Endodermal cell (in vitro differentiated cells): ENCODE data around the gene BAIAP2. TPM values are rescaled to one million over a fixed set of nuclear protein-coding genes. Genes with fewer than 3 reads are reported as not detected.

Source experiments
- DNase-seq: peaks from one replicate; pipeline ENCODE4 v3.0.0-alpha.2; 2017
- H3K27ac ChIP-seq: 2 replicates; pipeline ENCODE4 v1.5.1; 2013; ENCODE audit warnings: mild to moderate bottlenecking, low read depth, low read length, moderate library complexity
- H3K27me3 ChIP-seq: 2 replicates; pipeline ENCODE4 v1.6.1; 2013; ENCODE audit warnings: mild to moderate bottlenecking, low read length, moderate library complexity; ENCODE audit not compliant: insufficient read depth, control insufficient read depth, poor library complexity, severe bottlenecking
- H3K36me3 ChIP-seq: 2 replicates; pipeline ENCODE4 v1.7.0; 2013; ENCODE audit warnings: mild to moderate bottlenecking, low read length, moderate library complexity; ENCODE audit not compliant: control insufficient read depth, insufficient read depth
- H3K4me1 ChIP-seq: one replicate; pipeline ENCODE4 v1.7.0; 2013; ENCODE audit warnings: low read length; ENCODE audit not compliant: control insufficient read depth, insufficient read depth
- H3K4me3 ChIP-seq: 2 replicates; pipeline ENCODE4 v1.5.1; 2013; ENCODE audit warnings: mild to moderate bottlenecking, low read length, moderate library complexity
- H3K9ac ChIP-seq: 2 replicates; pipeline ENCODE4 v1.6.1; 2013; ENCODE audit warnings: mild to moderate bottlenecking, low read length, moderate library complexity; ENCODE audit not compliant: poor library complexity, severe bottlenecking; ENCODE audit errors: extremely low read depth
- H3K9me3 ChIP-seq: 2 replicates; pipeline ENCODE4 v1.6.1; 2013; ENCODE audit warnings: mild to moderate bottlenecking, low read length, moderate library complexity; ENCODE audit not compliant: control insufficient read depth
- H3K27ac Mint-ChIP-seq: 2 replicates; pipeline ENCODE4 v1.8.0; 2020; ENCODE audit warnings: mixed read lengths
- H3K27me3 Mint-ChIP-seq: 2 replicates; pipeline ENCODE4 v1.8.0; 2021; ENCODE audit warnings: mild to moderate bottlenecking, mixed read lengths; ENCODE audit not compliant: insufficient read depth
- H3K36me3 Mint-ChIP-seq: 2 replicates; pipeline ENCODE4 v1.8.0; 2020; ENCODE audit warnings: low read depth, mixed read lengths
- H3K4me1 Mint-ChIP-seq: 2 replicates; pipeline ENCODE4 v1.8.0; 2020; ENCODE audit warnings: mixed read lengths
- H3K4me3 Mint-ChIP-seq: 2 replicates; pipeline ENCODE4 v1.8.0; 2020; ENCODE audit warnings: mild to moderate bottlenecking, moderate library complexity, mixed read lengths
- H3K9me3 Mint-ChIP-seq: 2 replicates; pipeline ENCODE4 v1.8.0; 2020; ENCODE audit warnings: mild to moderate bottlenecking, mixed read lengths
- CTCF ChIP-seq: fragments of 200-600 bp; sonication (generic); conservative IDR thresholded peaks from 2 replicates; pipeline ENCODE4 v1.5.0; 2021; ENCODE audit warnings: antibody characterized with exemption, mild to moderate bottlenecking
- WGBS, 2 experiments: methylation state at CpG; one replicate each; pipeline versions ENCODE4 v1.1.5 to v1.1.7; 2013; ENCODE audit warnings: missing lambda C conversion rate in 2 of 2, mixed read lengths in 1 of 2; ENCODE audit not compliant: insufficient coverage in 1 of 2, insufficient read length in 1 of 2; 5-methylcytosine and 5-hydroxymethylcytosine counted together
- total RNA-seq, 2 donors: library from RNA; stranded (reverse); fragmentation: NEBNext Ultra II Directional in 1 of 2; extraction: Animal tissue kit (Norgen Biotek cat#: 25700) in 1 of 2; gene quantifications; 2 replicates in 1 of 2; 3 replicates in 1 of 2; pipeline ENCODE4 v1.2.1, GENCODE V29; 2021

Gene BAIAP2
- total RNA-seq, 2 donors from 2014 or later = 24.9 to 32.7 TPM

GRCh38 chr17:81135505-81136278 is 100.7 kb downstream of the BAIAP2 start:
- Histone ChIP-seq H3K4me1 (no peaks in the 10 kb centered on the region), H3K36me3 (no peaks in the 10 kb centered on the region), H3K4me3 (no peak overlapping the region), H3K27me3 (no peaks in the 10 kb centered on the region), H3K9ac (no peak overlapping the region), H3K27ac (no peak overlapping the region), H3K9me3 (no peaks in the 10 kb centered on the region)
- Mint-ChIP-seq H3K36me3 (no peaks in the 10 kb centered on the region), H3K4me3 (no peak overlapping the region), H3K9me3 (peaks cover 8% of the 10 kb centered on the region), H3K27ac (no peak overlapping the region), H3K27me3 (no peaks in the 10 kb centered on the region), H3K4me1 (no peaks in the 10 kb centered on the region)
- DNase-seq = no peak
- WGBS, 2 experiments = 89 to 90% methylated on average over 24 to 28 of the region's 28 CpGs
- TF ChIP-seq CTCF = no peak

- no peak overlapping the region for H3K27ac ChIP-seq
- no peaks in the 10 kb centered on the region for H3K27me3 ChIP-seq
- H3K36me3 ChIP-seq = no peaks in the 10 kb centered on the region
- Mint-ChIP-seq H3K36me3 (no peaks in the 10 kb centered on the region), H3K4me1 (no peaks in the 10 kb centered on the region), H3K27me3 (no peaks in the 10 kb centered on the region), H3K4me3 (no peak overlapping the region), H3K9me3 (peaks cover 8% of the 10 kb centered on the region), H3K27ac (no peak overlapping the region)
- 87% methylated on average over 8 of the region's 8 CpGs; no CpG with 5 or more reads in 1 of the 2 experiments for WGBS, 2 experiments
- H3K9me3 ChIP-seq = no peaks in the 10 kb centered on the region
- DNase-seq = no peak
- TF ChIP-seq CTCF = no peak
- H3K4me3 ChIP-seq = no peak overlapping the region
- H3K9ac ChIP-seq = no peak overlapping the region
- no peaks in the 10 kb centered on the region for H3K4me1 ChIP-seq
These were observed 101.4 kb downstream of the BAIAP2 start for GRCh38 chr17:81136366-81136765.

- no peaks in the 10 kb centered on the region for H3K9me3 ChIP-seq
- no peaks in the 10 kb centered on the region for H3K4me1 ChIP-seq
- no peak overlapping the region for H3K9ac ChIP-seq
- no peaks in the 10 kb centered on the region for H3K27me3 ChIP-seq
- no peak for TF ChIP-seq CTCF
- whole genome bisulfite sequencing, 2 experiments = 96 to 98% methylated on average over 6 to 13 of the region's 13 CpGs
- Mint-ChIP-seq H3K36me3 (no peaks in the 10 kb centered on the region), H3K27me3 (no peaks in the 10 kb centered on the region), H3K27ac (no peak overlapping the region), H3K4me3 (no peak overlapping the region), H3K4me1 (no peaks in the 10 kb centered on the region), H3K9me3 (peaks cover 8% of the 10 kb centered on the region)
- DNase-seq = no peak
- no peak overlapping the region for H3K27ac ChIP-seq
- no peaks in the 10 kb centered on the region for H3K36me3 ChIP-seq
- no peak overlapping the region for H3K4me3 ChIP-seq
These were observed 102.3 kb downstream of the BAIAP2 start for GRCh38 chr17:81137248-81137647.
